Measurements from ENCODE around the gene RTL9. TPM values are rescaled to one million over a fixed set of nuclear protein-coding genes. Genes with fewer than 3 reads are reported as not detected.

The RTL9 gene
- polyA plus RNA-seq, 1 donor, result 0.22 TPM

DNA sequence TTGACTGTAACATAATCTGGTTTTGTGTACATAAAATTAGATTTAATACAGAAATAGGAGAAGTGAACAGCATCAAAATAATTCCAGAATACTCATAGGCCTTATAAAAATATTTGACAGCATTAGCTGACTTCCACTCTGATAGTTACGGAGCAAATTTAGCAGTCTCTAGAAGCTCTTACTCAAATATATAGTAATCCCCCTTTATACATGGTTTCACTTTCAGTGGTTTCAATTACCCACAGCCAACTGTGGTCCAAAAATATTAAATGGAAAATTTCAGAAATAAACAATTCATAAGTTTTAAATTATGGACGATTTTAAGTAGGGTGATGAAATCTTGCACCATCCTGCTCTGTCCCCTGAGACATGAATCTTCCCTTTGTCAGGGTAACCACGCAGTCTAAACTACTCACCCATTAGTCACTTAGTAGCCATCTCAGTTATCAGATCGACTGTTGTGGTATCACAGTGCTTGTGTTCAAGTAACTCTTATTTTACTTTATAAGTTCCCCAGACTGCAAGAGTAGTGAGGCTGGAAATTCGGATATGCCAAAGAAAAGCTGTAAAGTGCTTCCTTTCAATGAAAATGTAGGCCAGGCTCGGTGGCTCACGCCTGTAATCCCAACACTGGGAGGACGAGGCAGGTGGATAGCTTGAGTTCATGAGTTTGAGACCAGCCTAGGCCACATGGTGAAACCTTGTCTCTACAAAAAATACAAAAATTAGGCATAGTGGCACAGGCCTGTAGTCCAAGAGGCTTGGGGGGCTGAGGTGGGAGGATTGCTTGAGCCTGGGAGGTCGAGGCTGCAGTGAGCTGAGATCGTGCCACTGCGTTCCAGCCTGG, 17.2 kb upstream of the RTL9 start:
- no peak for DNase-seq

DNA sequence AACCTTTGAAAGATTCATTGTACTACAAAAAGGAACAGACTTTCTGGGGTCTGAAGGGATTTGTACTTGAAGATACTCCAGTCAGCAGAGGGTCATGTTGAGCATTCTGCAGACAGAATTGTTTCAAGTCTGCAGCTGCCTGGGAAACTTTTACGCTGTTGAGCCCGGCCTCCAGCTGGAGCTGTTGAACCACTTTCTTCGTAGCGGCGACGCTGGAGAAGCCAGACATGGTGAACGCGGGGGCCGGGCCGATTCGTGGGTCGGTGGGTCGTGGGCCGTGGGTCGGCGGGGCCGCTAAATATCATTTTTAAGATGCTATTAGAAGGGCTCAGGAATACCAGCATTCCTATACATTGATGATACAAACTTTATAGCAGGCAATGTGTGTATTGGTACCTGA, 12.0 kb upstream of the RTL9 start:
- DNase-seq, result no peak

DNA sequence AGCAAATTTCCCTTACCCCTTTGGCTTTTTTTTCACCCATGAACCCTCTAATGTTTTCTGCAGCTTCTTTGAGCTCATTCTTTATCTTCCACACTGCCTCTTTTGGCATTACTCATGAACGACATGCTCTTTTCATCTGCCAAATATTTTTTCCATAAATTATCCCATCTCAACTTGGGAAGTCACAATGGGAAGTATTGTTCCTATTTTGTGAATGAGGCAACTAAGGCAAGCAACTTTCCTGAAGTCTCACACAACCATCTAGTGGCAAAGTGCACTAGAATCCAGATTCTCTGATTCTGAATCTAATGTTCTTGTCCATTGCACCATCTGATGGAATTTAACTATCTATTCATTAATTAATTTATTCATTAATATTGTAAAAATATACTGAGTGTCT, 625 bp downstream of the RTL9 start:
- DNase-seq, result no peak

DNA sequence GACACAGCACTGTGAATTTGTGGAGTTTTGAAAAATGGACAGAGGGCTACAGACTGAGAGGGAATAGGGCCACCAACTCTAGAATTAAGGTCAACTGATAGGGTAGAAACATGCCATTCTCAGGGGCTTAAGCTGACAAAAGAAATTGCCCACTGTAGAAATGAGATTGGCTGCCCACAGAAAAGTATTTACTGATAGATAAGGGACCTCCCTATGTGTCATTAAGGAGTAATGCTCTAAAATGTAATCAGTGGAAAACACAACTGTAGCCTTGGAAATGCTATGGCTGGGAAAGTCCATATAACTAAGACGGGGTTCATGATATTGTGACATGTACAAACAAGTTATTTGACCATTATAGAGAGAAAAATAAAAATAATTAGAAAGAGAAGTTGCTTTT, 4.6 kb downstream of the RTL9 start:
- no peak for DNase-seq

DNA sequence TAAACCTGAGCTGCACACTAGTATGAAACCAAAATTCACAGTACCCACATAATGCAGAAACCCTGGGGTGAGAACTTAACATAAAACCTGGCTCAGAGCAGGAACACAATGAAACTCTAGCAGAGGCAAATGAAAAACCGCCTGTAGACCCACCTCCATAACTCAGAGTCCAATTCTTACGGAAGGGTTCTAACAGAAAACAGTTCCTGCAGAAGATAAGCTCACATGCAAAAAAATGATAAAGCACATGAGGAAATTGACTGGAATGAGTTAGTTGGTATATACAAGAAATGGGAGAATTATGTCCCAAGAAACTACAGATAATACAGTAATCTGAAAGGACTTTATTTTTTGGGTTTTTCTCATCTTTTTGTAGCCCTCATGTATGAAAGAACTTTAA, 14.7 kb downstream of the RTL9 start:
- DNase-seq, result no peak

DNA sequence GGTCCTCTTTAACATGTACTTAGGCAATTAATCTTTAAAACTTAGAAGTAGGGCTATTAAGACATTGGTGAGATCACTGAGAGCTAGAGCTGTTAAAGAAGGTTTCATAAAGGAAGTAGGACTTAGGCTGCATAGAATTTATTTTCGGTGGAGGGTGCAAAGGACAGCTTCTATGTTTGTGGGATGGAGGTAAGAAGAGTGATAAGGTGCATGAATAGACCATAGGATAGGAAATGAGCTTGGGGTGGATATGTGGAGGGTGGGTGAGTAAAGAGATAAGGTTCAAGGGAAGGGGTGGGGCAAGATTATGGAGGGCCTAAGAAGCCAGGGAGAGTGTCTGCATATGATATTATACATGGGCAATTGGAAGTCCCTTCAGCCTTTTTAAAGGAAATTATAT, 15.9 kb downstream of the RTL9 start:
- no peak for DNase-seq

DNA sequence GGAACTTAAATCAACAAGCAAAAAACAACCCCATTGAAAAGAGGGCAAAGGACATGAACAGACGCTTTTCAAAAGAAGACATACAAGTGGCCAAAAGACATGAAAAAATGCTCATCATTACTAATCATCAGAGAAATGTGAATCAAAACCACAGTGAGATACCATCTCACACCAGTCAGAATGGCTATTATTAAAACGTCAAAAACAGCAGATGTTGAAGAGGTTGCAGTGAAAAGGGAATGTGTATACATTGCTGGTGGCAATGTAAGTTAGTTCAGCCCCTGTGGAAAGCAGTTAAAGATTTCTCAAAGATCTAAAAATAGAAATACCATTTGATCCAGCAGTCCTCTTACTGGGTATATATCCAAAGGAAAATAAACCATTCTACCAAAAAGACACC, 22.6 kb downstream of the RTL9 start:
- DNase-seq, result no peak

DNA sequence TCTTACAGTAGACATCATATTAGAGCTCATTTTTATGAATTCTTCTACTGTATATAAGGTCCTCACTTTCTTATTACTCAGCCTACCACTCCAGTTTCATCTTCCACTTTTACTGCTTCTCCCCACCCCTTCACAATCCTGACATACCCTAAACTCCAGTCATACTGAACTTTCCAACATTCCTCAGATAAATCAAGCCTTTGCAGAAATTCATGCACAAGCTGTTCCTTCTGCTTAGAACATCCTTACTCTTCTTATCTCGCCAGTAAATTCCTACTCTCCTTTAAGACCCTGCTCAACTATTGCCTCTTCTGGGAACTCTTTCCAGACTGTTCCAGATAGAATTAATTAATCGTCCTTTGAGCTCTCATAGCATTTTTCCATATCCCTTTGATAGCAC, 24.8 kb downstream of the RTL9 start:
- DNase-seq, result no peak

DNA sequence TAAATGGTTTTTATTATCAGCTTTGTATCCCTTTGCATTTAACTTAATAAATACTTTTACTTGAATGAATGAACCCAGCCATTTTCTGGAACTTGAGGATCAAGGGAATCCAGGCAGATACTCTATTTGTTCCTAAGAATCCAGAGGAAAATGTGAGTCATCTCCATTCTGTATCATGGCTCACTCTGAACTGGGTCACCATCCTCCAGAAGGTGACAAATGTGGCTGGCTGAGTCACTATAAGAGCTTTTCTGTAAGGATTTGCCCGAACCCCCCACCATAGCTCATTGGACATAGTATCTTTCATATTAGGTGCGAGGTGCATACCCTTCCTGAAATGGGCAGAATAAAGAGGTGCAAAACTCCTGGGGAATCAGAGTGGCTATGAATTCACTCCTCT, 25.8 kb downstream of the RTL9 start:
- no peak for DNase-seq

DNA sequence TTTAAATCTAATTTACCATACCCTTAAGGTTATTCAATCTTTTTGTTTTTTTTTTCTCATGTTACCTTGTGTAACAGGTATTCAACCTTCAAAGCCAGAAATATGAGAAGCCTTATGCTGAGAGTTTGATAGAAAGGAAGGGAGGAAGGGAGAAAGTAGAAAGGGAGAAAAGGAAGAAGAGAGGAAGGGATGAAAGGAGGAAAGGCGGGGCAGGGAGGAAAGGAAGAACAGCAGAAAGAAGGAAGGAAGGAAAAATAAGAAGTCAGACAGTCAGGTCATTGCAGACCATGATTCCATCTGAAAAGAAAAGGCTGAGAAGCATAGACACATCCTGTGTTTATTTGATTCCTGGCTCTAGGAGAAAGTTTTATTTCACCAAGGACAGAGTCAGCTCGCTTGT, 30.9 kb downstream of the RTL9 start:
- no peak for DNase-seq

DNA sequence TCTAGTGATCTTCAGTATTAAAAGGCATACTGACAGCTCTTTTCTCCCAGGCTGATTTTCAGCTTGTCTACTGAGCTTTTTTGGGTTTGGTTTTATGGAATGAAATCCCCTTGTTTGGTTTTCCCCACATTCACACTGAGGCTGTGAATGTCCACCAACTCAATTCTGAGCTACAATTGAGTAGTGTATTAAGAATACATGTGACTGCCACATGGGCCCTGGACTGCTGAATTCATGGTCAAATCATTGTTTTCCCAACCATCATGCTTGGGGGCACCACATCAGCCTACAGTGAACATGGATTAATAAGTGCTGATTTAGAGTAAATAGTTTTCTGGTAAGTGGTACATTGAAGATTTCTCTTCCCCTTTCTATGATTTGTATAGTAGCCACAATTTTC, 32.4 kb downstream of the RTL9 start:
- DNase-seq, result no peak

DNA sequence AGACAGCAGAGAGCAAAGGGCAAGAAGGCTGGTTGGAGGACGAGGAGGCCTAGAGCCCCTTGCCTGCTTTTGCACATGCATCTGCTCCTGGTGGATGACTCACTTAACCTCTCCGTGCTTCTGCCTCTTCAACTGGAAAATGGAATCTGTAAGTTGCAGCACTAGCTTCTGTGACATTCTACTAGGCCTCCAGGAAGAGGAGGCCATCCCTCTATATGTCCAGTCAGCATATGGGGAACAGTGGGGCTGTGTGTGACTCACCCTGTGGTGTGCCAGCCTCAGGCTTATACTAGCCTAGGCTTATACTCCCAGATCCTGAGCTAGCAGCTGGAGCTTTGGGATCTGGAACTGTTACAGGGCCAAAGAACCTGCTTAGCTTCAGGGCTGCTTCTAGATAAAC, 36.0 kb downstream of the RTL9 start:
- no peak for DNase-seq

DNA sequence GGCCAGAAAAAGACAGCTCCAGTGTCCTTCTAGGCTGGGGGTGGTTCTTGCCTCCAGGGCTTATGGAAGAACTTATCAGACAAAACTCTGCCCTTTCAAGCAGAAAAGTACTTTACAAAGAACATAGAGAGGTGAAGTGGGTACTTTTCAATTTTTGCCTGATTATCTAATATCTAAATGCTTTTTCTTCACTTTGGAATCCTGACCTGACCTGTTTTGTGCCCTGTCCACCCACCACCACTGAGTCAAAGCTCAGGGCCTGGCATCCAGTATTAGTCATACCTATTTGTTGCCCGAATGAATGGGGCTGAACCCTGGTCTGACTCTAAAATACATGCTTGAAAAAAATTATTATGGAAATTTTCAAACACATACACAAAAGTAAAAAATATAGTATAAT, 37.2 kb downstream of the RTL9 start:
- no peak for DNase-seq

DNA sequence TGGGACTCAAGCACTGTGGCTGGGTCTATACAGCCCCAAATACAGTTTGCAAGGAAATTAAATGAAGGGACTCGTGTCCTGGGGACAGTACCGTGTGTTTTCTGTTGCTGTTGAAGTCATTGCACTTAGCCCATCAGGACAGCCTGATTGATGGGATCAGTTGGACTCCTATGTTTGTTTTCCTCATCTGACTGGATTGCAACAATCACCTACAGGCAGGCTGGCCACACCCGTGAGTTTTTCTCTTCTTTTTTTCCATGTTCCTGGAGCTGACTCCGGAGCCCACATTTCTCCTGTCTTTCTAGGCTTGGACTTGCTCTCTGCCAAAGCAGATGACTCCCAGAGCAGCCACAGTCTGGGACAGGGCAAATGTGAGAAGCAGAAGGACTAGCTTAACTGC, 38.1 kb downstream of the RTL9 start:
- no peak for DNase-seq

DNA sequence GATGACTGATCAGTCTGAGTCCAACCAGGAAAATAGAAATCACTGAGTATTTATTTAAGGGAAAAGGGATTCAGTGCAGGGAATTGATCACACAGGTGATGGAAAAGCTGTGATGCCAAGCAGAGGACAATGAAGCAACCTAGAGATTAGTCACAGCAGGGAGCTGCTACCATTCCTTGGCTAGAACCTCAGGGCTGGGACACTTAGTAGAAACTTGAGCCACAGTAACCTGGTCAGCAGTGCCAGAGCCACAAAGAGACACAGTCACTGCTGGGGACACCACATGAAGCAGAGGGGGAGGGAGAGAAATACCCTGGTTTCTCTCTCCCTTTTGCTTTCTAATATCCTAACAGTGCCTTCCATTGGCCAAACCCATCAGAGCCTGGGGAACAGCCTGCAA, 38.7 kb downstream of the RTL9 start:
- no peak for DNase-seq

DNA sequence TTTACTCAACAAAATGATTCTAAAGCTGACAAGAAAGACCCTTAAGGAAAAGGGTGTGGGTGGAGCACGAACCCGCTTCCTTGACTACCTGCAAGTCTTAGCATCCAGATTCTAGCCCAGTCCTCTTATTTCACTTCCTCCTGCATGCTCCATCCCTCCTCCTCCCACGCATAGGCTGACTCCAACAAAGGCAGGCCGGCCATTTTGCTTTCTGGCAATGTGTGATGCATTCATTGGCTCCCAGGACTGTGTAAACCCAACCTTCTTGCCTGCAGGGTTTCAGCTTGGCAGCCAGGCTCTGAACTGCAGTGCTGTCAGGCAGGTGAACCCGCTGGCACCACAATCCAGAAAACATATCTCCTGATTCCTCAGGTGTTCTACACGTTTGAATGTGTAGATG, 39.3 kb downstream of the RTL9 start:
- DNase-seq, result no peak

DNA sequence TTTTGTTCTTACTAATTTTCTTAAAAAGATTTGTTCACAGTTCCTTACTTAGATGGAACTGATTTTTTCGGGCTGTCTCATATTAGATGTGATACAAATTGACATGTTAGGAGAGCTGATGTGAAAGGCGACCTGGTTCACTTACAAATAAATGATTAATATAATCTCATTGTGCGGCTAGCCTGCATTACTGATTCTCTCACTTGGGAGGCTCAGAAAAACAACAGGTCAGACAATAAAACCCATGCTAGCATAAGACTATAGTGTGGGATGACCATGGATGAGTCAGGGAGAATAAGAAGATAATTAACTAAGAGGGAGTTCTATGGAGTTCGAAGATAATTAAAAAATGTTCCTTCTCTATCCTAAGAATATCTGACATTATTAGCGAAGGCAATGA, 40.8 kb downstream of the RTL9 start:
- DNase-seq, result no peak

DNA sequence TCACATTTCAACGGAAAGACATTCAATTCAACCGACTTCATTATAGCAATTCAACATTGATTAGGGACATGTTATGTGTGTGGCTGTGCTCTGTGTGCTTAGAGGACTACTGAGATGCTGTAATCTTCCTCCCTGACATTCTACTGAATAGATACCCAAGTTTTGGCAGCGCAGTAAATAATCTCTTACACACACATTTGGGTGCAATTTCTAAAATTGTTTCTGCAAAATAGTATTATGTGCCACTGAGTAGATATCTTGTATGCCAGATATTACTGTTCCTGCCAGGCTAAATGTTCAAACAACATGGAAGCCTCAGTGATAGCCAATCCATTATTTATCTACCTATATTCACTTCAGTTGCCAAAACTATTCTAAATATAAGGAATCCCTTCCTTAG, 41.3 kb downstream of the RTL9 start:
- no peak for DNase-seq

DNA sequence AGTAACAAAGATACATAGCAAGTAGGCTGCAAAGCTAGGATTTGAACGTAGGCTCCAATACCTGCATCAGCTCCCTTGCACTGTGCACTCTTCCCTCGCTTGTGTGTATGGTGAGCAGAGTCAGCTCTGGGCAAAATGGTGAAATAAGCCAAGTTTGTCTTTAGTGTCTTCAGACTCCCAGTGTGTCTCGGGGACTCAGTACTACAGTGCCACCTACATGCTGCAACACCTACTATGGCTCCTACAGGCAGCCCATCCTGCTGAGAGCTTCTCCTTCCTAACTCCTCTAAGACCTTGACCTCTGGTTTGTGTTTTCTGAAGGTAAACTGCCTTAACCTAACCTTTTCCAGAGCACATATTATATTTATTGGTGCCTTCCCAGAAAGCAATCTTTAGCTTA, 42.5 kb downstream of the RTL9 start:
- no peak for DNase-seq

DNA sequence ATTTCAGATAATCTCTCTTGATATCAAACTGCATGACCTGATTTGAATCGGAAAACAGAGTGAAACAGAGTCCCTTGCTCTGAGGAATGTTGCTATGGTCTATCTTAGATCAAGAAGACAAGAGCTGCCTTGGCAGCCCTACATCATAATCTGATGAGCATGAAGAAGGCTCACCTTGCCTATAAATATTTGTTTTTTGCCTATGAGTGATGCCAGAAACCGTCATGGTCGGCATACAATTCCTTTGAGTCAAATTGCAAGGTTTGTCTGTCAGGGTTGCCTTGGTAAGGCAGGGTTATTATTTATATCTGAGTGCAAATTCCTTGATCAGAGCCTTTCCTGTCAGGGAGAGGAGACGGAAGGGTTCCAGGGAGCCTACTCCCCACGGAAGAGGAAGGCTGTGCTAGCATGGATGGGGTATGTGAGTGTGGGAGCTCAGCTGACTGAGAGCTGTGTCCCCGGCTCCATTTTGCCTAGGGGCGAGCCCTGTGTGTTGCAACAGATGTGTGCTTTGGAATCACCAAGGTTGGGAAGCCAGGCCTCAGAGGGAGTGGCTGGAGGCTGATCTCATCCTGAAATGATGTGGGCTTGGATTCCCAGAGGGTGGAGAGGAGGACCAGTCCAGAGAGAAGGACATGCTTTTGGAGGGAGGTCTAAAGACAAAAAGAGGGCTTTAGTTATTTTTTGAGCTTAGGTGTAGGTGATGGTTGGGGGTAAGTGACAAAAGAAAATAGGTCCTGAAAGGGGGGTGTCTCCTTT, 43.6 kb downstream of the RTL9 start:
- no peak for DNase-seq

DNA sequence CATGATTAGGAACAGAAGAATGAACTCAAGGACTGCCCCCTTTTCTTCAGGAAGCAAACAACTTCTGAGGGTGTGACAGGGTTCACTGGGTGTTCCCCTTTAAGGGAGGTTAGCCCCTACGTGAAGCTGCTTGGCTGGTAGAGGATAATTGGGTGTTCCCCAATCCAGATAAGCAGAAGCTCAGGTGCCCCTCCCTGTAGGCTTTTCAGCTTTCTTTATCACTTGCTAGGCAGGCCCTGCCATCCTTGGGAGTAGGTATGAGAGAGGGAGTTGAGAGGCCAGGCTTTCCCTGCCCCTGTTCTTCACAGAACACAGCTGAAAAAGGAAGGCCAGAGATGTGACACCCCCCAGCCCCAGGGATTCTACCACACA, 44.2 kb downstream of the RTL9 start:
- no peak for DNase-seq

DNA sequence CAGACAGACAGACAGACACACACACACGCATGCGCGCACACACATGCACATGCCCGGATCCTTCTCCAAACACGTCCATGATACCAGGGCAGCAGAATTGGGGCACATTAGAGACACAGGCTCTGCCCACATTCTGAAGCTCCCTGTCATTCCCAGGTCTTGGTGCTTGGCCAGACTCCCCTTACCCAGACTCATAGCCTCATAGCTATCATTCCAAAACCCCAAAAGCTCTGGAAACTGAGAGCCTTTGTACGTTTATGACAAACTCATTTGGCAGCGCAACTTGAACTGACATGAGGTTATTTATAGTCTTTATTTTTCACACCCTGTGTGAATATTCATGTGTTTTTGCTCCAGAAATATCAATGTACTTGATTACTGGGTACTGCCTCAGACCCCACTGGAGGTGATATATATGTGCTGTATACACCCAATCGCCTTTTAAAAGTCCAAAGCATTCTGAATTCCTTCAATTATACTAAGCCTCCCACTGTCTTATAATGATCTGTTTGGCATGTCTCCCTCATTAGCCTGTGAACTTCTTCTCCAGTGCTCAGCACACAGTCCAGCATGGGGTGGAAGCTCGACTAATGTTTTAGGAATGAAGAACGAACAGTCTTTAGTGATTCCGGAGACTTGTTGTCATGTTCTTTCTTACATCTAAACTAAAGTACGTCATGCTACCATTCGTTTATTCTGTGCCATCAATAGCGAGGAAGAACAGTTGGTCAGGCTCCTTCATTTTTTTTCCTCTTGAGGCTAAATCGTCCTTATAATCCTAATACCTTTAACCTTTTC, 45.0 kb downstream of the RTL9 start:
- no peak for DNase-seq

DNA sequence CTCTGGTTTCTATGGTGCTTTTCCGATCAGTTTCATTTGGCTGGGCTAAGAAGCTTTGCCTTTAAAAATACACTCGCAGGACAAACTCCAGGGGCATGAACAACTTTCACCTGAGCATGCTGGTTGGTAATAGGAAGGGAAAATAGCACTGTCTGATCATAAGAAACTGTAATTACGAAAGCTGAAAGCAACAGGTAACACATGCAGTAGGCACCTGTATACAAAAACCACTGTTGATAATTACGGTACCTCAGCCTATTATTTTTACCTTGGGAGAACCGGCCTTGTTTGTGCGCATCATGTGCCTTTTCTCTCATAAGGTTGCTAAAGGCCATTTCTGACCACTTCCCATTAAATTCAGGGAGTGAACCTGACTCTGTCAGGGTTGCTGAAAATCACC, 45.7 kb downstream of the RTL9 start:
- no peak for DNase-seq
